NOMO-1 (cell line): ENCODE measurements around the gene FRG2B.
"Not testable (repeated sequence)": the region's sequence is repeated elsewhere in the genome, so short reads cannot be mapped to it uniquely, and the experiment has no call there.

Experiments
- DNase-seq, 2 experiments: peaks; one replicate each; lab custom pipeline; 2025; ENCODE audit not compliant: unreplicated experiment in 2 of 2; lab: John Stamatoyannopoulos, UW

Gene FRG2B

DNA sequence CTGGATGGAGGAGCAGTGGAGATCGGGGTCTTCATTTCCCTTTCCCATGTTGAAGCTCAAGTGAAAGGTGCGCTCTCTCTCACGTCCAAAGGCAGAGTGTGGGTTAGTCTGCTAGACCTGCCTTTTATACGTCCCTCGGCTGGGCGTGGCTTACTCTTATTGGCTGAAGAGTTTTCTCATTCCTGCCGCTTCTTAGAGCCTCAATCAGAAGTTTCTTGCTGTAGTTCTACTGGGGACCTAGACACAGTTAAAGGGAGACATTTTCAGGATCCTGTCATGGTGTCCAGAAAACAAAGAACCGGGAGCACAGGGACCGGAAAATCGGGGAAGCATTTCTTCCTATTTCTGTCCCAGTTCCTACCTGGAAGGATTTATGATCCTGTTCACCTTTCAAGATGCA, at the start of gene FRG2B:
TSS of gene FRG2B (minus strand) at position 101 of the 400 bp plus-strand sequence. CDS start at position 48, 53 bp downstream.
- DNase-seq: not testable (repeated sequence)

DNA sequence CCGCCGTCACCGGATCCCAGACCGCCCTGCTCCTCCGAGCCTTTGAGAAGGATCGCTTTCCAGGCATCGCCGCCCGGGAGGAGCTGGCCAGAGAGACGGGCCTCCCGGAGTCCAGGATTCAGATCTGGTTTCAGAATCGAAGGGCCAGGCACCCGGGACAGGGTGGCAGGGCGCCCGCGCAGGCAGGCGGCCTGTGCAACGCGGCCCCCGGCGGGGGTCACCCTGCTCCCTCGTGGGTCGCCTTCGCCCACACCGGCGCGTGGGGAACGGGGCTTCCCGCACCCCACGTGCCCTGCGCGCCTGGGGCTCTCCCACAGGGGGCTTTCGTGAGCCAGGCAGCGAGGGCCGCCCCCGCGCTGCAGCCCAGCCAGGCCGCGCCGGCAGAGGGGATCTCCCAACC, 40.9 kb upstream of the FRG2B start:
- DNase-seq: not testable (repeated sequence)

DNA sequence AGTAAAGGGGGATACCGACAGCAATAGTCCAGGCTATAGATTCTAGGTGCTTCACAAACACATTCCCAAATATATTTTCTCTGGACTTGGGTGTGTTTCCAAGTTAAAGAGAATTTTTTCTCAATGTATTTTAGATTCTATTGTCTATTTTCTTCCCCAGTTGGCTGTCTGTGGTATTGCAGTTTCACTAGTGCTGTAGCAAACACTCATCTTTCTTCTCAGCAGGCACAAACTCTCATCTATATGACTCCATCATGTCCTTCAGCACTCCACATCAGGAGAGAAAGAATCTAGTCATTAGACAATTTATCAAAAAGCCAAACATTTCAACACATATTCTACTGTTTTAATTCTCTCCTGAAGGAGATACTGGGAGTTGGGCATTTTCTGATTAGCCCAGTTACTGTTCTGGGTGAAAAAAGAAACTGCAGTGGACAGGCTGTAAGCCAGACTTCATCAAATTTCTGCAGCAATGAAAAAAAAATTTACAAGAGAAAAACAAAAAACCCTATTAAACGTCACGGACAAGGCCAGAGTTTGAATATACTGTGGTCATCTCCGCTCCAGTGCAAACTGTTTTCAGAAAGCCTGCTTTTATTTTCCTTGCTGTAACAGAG, 37.1 kb upstream of the FRG2B start:
- not testable (repeated sequence) for DNase-seq

DNA sequence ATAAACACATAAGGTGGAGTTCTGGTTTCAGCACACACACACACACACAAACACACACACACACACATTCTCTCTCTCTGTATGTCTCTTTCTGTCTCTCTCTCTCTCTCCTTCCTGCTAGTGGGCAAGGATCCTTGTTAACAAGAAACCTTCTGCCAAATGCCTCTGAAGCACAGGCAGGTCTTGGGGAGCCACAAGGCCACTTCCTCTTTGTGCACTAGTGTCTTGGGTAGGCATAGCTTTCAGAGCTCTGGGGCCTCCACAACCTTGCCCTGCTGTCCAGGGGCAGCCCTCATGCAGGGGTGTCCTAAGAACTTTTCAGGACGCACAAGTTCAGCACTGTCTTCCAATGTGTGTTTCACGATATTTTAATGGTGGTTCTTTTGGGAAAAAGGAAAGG, 34.5 kb upstream of the FRG2B start:
- DNase-seq: not testable (repeated sequence)

DNA sequence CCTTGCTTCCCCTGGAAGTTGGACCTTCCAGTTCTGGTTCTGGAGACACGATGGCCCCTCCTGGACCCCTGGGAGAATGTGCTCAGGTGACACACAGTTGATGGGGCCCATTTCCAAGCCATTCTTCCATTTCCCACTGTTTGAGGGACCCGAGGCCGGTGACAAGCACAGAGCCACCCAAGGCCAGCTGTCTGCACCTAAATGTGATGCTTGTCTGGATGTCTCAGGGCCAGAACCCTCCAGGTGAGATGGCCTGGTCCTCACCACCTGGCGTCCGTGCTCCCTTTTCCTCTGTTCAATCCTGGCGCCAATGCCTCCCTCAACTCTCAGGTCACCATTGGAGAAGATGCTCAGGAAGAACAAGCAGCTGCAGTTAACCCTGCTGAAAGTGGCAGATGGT, 33.9 kb upstream of the FRG2B start:
- not testable (repeated sequence) for DNase-seq

DNA sequence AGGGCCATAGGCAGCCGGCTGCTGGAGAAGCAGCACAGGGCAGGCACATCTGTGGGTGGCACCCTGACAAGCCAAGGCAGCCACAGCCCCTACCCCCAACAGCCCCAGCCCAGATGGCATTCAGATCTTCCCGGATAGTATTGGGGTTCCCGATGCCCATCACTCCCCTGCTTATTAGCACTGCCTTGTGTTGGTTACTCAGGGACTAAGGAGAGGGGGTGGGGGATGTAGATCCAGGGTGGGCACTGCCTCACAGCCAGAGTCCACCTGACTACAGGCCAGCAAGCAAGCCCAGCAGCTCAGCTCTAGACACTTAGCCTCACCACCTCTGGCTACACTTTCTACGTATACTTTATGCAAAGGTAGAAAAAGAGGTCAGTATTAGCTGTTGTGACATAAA, 30.7 kb upstream of the FRG2B start:
- not testable (repeated sequence) for DNase-seq

DNA sequence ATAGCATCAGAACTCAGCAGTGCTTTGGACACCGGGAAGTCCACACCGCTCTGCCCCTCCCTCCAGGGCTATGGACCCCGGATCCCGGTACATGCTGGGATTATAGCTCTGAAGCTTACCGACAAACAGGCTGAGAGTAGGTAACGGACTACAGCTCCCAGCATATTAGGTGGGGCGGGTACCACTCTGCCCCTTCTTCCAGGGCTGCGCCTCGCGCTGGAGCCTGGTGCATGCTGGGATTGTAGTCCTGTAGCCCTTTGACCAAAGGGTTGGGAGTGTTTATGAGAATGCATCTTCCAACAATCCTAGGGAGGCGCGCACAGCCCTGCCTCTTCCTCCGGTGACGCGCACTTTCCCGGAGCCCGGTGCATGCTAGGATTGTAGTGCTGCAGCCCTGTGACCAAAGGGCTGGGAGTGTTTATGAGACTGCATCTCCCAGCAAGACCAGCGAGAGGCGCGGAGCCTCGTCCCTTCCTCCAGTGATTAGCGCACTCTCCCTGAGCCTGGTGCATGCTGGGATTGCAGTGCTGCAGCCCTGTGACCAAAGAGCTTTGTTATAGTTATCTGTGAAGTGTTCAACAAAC, 22.4 kb upstream of the FRG2B start:
- DNase-seq: not testable (repeated sequence)

DNA sequence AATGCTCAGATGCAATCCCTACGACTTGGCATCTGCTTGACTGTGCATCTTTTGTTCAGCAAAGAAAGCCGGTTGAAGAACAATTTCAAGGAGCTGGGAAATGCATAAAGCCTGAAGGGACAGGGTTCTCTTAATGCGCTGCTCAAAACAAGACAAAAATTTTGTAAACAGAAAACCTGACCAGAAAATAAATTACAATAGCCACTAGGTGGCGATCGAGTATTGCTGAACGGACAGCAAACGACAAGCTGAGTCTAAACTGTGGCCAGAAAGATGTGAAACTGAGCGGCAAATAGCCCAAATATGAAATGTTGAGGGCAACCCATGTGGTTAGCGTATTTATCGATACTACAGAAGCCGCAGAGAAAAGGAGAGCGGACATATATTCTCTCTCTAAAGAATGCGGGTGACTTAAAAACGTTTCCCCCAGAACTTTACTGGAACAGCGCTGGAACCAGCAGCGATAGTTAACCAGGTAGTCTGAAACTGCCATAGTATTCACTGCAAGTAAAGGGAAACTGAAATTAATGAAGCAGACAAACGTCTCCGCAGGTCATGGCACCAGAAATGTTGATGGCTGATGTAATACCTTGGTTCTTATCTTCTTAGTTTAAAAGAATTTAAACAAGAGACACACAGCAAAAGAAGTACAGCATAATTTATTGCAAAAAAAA, 20.6 kb upstream of the FRG2B start:
- not testable (repeated sequence) for DNase-seq

DNA sequence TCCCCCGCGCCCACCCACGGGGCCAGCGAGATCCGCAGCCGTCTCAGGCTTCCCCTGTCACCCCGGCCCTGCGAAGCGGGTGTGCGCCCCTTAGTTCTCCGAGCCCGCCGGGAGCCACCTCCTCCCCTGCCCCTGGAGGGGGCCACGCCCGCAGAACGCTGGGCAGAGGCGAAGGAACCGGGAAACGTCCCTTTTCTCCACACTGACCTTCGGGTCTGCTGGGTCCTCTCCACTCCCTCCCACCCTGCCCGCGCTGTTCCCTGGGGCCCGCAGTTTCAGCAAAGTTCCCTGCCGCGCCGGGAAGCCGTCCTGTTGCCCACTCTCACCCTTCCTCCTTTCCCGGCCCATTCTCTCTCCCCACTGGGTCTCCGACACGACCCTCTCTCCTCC, 11.2 kb upstream of the FRG2B start:
- not testable (repeated sequence) for DNase-seq

DNA sequence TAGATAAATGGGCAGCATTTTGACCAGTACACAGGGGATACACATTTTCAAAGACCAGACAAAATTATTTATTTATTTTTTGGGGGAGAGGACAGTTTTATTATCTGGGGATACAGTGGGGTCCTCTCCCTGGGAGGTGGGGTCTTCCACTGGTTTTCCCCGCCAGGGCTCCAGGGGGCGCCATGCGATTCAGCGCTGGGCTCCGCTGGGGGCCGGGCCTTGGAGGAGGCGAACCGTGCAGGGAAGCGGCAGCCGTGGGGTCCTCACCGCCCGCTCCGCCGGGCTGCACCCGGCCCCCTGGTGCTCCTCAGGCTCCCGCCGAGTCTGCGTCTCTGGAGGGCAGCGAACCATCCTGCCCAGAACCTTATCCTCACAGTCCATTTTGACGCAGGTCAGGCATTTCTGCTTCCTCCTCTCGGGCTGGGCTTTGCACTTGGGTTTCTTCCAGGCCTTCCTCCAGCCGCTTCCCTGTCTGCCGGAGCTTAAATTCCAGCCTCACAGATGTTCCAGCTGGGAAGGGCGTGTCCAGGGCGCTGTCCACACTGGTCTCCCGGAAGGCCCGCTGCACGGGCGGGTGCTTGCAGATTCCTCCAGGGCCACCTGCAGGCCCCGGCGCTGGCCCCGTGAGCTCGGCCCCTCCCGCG, 10.7 kb upstream of the FRG2B start:
- DNase-seq: not testable (repeated sequence)

DNA sequence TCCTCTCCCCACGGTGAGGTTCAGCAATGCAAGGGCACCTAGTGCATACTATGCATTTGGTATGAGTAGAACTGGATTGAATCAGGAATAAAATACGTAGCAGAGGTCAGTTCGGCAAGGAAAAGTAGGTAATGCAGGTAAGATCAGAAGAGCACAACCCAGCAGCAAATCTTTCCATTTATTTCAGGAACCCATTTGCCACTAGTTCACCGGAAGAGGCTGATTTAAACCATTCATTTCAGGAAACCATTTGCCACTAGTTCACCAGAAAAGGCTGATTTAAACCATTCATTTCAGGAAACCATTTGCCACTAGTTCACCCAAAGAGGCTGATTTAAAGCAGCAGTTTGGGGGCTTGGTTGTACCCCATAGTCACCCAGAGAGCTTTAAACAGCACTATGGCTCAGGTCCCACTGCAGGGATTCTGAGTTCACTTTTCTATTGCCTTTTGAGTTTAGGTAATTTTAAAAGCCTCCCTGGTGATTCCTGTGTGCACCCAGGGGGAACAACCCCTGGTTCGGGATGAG, 4.2 kb upstream of the FRG2B start:
- not testable (repeated sequence) for DNase-seq

DNA sequence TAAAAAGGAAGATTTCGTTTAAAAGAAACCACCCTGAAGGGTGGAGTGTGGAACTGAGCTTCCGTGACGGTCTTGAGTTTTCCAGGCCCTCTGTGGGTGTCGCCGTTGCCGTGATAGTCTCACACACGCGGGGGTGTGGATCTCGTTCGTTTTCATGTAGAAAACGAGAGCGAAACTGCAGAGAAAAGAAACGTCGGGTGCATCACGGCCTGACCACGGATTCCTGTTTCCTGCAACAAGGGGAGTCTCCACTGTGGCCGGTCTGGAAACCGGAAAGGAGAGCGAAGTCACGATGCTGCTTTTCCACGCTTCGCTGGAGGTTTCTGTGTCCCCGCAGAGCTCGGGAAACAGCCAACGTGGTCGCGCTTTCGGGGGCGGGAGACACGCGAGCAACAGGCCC, 4.1 kb downstream of the FRG2B start:
- not testable (repeated sequence) for DNase-seq

DNA sequence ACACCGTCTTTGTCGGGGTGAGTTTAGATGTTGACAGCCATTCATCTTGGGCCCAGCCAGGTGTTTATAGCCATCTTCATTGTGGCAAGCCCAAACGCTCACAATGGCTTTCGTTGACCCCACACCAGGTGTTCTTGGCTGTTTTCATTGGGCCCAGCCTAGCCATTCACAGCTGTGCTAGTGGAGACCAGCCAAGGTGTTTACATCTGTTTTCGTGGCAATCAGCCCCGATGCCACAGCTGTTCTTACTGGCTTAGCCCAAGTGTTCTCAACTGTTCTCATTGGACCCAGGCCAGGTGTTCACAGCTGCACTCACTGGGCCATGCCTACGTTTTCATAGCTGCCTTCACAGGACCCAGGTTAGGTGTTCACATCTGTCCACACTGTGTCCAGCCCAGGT, 7.7 kb downstream of the FRG2B start:
- no peak for DNase-seq

DNA sequence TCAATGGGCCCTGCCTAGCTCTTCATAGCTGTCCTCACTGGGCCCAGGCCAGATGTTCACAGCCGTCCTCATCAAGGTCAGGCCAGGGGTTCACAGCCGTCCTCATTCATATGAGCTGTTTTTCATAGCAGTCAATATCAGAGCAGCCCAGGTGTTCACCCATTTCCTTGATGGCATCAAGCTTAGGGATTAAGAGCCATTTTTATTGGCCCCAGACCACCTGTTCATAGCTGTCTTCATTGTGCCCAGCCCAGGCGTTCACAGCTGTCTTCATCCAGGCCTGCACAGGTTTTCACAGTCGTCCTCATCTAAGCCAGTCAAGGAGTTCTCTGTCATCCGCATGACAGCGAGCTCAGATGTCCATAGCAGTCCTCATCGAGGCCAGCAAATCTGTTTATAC, 9.4 kb downstream of the FRG2B start:
- no peak for DNase-seq

DNA sequence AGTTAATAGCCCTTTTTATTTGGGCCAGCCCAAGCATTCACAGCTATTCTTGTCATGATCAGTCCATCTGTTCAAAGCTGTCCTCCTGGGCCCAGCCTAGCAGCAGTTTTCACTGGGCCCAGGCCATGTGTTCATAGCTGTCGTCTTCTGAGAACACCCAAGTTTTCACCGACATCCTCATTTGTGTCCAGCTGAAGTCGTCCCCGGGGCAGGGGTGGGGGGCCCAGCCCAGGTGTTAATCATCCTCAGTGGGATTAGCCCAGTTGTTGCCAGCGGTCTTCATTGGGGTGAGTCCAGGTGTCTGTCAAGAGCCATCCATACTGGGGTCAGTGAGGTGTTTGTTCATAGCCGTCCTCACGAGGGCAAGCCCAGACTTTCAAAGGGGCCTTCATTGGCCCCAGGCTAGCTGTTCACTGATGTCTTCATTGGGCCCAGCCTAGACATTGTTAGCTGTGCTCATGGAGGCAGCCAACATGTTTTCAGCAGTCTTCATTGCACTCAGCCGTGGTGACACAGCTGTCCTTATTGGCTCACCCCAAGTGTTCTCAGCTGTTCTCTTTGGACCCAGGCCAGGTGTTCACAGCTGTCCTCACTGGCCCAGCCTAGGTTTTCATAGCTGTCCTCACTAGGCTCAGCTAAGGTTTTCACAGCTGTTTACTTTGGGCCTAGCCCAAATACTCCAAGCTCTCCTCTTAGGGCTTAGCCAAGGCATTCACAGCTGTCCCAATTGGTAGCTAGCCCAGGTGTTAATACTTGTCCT, 10.0 kb downstream of the FRG2B start:
- DNase-seq: no peak

DNA sequence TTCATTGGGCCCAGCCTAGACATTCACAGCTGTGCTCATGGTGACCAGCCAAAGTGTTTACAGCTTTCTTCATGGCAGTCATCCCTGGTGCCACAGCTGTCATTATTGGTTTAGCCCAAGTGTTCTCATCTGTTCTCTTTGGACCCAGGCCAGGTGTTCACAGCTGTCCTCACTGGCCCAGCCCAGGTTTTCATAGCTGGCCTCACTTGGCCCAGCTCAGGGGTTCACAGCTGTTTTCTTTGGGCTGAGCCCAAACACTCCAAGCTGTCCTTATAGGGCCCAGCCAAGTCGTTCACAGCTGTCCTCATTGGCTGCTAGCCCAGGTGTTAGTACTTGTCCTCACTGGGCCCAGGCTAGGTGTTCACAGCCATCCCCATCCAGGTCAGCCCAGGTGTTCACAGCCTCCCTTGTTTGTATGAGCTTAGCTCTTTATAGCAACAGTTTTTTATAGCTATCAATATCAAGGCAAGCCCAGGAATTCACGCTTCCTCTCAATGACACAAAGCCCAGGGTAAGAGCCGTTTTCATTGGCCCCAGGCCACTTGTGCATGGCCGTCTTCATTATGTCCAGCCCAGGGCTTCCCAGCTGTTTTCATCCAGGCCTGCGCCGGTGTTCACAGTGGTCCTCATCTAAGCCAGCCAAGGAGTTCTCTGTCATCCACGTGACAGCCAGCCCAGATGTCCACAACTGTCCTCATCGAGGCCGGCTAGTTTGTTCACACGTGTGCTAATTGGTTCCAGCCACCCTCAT, 11.6 kb downstream of the FRG2B start:
- no peak for DNase-seq

DNA sequence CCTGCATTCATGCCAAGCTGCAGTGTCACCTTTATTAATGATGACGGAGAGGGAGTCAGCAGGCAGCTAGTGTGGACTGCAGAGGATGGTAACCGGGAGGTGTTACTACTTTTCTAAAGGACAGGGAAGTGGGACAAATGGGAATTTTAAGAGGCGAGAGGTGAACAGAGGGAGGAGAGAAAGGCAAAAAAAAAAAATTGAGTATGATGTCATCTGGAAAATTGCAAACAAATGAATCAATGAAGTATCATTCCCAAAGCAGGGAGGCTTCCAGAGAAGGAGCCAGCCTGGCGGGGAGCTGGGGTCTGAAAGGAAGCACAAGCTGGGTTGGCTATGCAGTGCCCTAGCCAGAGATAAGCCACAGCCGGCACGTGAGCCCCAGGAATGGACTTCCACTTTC, 12.9 kb downstream of the FRG2B start:
- no peak for DNase-seq

DNA sequence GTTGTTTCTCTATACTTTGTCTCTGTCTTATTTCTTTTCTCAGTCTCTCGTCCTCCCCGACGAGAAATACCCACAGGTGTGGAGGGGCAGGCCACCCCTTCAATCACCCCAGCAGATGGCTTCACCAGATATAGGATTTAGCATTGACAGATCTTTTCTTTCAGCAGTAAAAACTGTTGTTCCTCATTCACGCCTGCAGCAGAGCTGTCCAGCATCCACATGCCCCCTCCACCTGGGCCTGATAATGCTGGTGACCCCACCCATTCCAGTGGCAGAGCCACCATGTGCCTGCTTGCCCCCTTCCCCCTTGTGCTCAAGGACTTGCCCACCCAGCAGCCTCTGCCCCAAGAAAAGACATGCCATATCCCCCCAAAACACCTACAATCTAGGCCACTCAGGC, 15.5 kb downstream of the FRG2B start:
- DNase-seq: no peak

DNA sequence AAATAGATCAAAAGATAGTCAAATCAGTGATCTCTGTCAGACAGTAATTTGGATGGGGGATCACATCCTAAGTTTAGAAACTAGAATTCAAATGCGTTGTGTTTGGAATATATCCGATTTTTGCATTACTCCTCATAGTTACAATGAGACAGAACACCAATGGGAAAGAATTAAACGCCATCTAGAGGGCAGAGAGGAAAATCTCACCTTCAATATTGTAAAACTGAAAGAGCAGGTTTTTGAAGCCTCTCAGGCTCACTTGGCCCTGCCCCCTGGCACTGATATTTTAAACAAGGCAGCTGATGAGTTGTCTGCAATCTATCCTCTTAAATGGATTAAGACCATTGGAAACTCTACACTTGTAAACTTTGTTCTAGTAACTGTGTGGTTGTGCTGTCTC, 17.7 kb downstream of the FRG2B start:
- DNase-seq: peak; percentile 13 to 50

DNA sequence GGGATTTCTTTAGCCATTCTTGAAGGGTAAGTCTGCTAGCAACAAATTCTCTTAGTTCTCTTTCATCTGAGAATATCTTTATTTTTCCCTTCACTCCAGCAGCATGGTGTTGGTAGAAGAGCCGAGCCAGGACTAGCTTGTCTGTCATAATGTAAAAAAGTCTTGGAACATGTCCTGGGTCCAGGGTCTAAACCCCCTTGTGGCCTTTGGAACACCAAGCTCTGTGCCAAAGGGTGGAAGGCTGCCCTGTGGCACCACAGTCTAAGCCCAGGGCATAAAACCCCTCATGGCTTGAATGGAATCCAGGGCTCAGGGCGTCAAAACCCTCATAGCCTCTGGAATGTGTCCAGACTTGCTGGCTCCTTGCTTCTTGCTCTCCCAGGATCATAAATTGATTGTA, 23.2 kb downstream of the FRG2B start:
- not testable (repeated sequence) for DNase-seq
